ENCODE results near the gene PPP2R5C. TPM values are rescaled to one million over a fixed set of nuclear protein-coding genes. Genes with fewer than 3 reads are reported as not detected.

The PPP2R5C gene
- total and polyA plus RNA-seq, 9 of the 15 experiments (the other 6 are each of a cell fraction or from before 2014, with no cell fraction given), result 284 to 617 (median 395) TPM

GRCh38 chr14:101914083-101914482 is 152.6 kb downstream of the PPP2R5C start:
- H3K4me1 ChIP-seq (replicated peaks in 1 of 2; ENCODE audit: control insufficient read depth in 2 of 2, insufficient read depth in 2 of 2, low read length in 2 of 2), result peaks cover 0 to 9% of the 10 kb centered on the region in 2 experiments; a peak in 2 of 5 replicates
- ChIA-PET POLR2A (no interaction called here), CTCF (ENCODE audit: low intra/inter-chr PET ratio) (no interaction called here)
- H3K27me3 ChIP-seq (ENCODE audit: control insufficient read depth in 2 of 2, insufficient read depth in 2 of 2, low read length in 2 of 2), result no peaks in the 10 kb centered on the region
- no peak for ATAC-seq
- H3K9me3 ChIP-seq (replicated peaks; ENCODE audit: control insufficient read depth, insufficient read depth, low read depth, low read length), result no peaks in the 10 kb centered on the region
- DNase-seq (ENCODE audit: extremely low read depth in 1 of 4, low spot score in 3 of 4), result no peak
- no peak for TF ChIP-seq FOXO4 (CRISPR knock-in tag; IDR thresholded peaks at IDR 0.05)
- TF ChIP-seq TBP (optimal IDR thresholded peaks at IDR 0.05; ENCODE audit: low read depth, low read length), result no peak
- intact Hi-C loops (cut with micrococcal nuclease), result no loop called here
- H4K20me1 ChIP-seq (replicated peaks; ENCODE audit: control insufficient read depth, insufficient read depth, low read length), result no peaks in the 10 kb centered on the region
- H2AFZ ChIP-seq (ENCODE audit: low read depth, low read length), result no peak overlapping the region
- no TSS peak for BruUV-seq (replicated peaks)
- no peaks in the 10 kb centered on the region for H3K79me2 ChIP-seq (ENCODE audit: control insufficient read depth, insufficient read depth, low read length)
- H3K4me3 ChIP-seq, result no peak overlapping the region
- no peak overlapping the region for H3K4me2 ChIP-seq (ENCODE audit: insufficient read depth, low read length)
- in situ Hi-C loops (cut with MboI), result no loop called here
- 91% methylated on average over 8 of the region's 8 CpGs for WGBS (ENCODE audit: insufficient coverage, low coverage, missing lambda C conversion rate)
- peaks cover 65% of the 10 kb centered on the region for H3K36me3 ChIP-seq (ENCODE audit: control insufficient read depth, insufficient read depth, low read length)
- no peak overlapping the region for H3K9ac ChIP-seq (ENCODE audit: insufficient read depth in 1 of 2, low read depth in 2 of 2, low read length in 2 of 2)
- FAIRE-seq, result no peak
- no peak overlapping the region for H3K27ac ChIP-seq (ENCODE audit: extremely low read depth, low read depth, low read length)
- H3K9me1 ChIP-seq (ENCODE audit: control insufficient read depth, insufficient read depth, low read length), result no peaks in the 10 kb centered on the region
